H9 (cell line): ENCODE results near the gene EML5. TPM values are rescaled to one million over a fixed set of nuclear protein-coding genes. Genes with fewer than 3 reads are reported as not detected.

ENCODE experiments used
- DNase-seq: peaks from one replicate; pipeline ENCODE4 v3.0.0-alpha.2; 2017
- H2AFZ ChIP-seq: one replicate; pipeline ENCODE4 v1.6.1; 2013; ENCODE audit warnings: mild to moderate bottlenecking, low read length, control low read depth, moderate library complexity
- H2AK5ac ChIP-seq: 2 replicates; pipeline ENCODE4 v1.6.1; 2013; ENCODE audit warnings: low read length, control low read depth, mixed read lengths; ENCODE audit not compliant: insufficient read length
- H2BK120ac ChIP-seq: one replicate; pipeline ENCODE4 v1.6.1; 2013; ENCODE audit warnings: low read depth, mild to moderate bottlenecking, low read length, control low read depth, inconsistent platforms; ENCODE audit not compliant: poor library complexity, severe bottlenecking
- H2BK12ac ChIP-seq: 2 replicates; pipeline ENCODE4 v1.6.1; 2013; ENCODE audit warnings: low read length, control low read depth, mixed read lengths, low read depth; ENCODE audit not compliant: insufficient read length
- H2BK15ac ChIP-seq: 2 replicates; pipeline ENCODE4 v1.6.1; 2013; ENCODE audit warnings: low read depth, low read length, control low read depth
- H2BK20ac ChIP-seq: one replicate; pipeline ENCODE4 v1.6.1; 2013; ENCODE audit warnings: low read depth, mild to moderate bottlenecking, low read length, control low read depth, inconsistent platforms; ENCODE audit not compliant: poor library complexity, severe bottlenecking
- H2BK5ac ChIP-seq: 2 replicates; pipeline ENCODE4 v1.6.1; 2013; ENCODE audit warnings: low read length, control low read depth, mixed read lengths; ENCODE audit not compliant: insufficient read length
- H3K14ac ChIP-seq: 2 replicates; pipeline ENCODE4 v1.6.1; 2013; ENCODE audit warnings: low read length, control low read depth; ENCODE audit not compliant: insufficient read depth
- H3K18ac ChIP-seq: 2 replicates; pipeline ENCODE4 v1.6.1; 2013; ENCODE audit warnings: low read depth, mild to moderate bottlenecking, mixed read lengths, low read length, control low read depth; ENCODE audit not compliant: insufficient read length
- H3K23ac ChIP-seq: 2 replicates; pipeline ENCODE4 v1.6.1; 2013; ENCODE audit warnings: low read length, control low read depth, mixed read lengths, low read depth; ENCODE audit not compliant: insufficient read length
- H3K23me2 ChIP-seq: 2 replicates; pipeline ENCODE4 v1.6.1; 2013; ENCODE audit warnings: low read depth, mild to moderate bottlenecking, mixed read lengths, low read length, control low read depth; ENCODE audit not compliant: insufficient read length, poor library complexity, severe bottlenecking
- H3K27ac ChIP-seq: 2 replicates; pipeline ENCODE4 v1.5.1; 2013; ENCODE audit warnings: low read length, control low read depth, mixed read lengths, low read depth; ENCODE audit not compliant: insufficient read length
- H3K27me3 ChIP-seq: 2 replicates; pipeline ENCODE4 v1.6.1; 2013; ENCODE audit warnings: low read length, control low read depth, inconsistent platforms; ENCODE audit not compliant: insufficient read depth
- H3K4ac ChIP-seq: 2 replicates; pipeline ENCODE4 v1.6.1; 2013; ENCODE audit warnings: low read depth, mild to moderate bottlenecking, control low read depth, inconsistent platforms, low read length, moderate library complexity
- H3K4me1 ChIP-seq: 2 replicates; pipeline ENCODE4 v1.6.1; 2013; ENCODE audit warnings: low read length, control low read depth, inconsistent platforms; ENCODE audit not compliant: insufficient read depth
- H3K4me2 ChIP-seq: 2 replicates; pipeline ENCODE4 v1.6.1; 2013; ENCODE audit warnings: low read length, control low read depth, mixed read lengths; ENCODE audit not compliant: insufficient read length, insufficient read depth
- H3K56ac ChIP-seq: 2 replicates; pipeline ENCODE4 v1.6.1; 2013; ENCODE audit warnings: low read depth, mild to moderate bottlenecking, mixed read lengths, low read length, control low read depth; ENCODE audit not compliant: insufficient read length
- H3K79me1 ChIP-seq: 2 replicates; pipeline ENCODE4 v1.6.1; 2013; ENCODE audit warnings: low read depth, mild to moderate bottlenecking, moderate library complexity, low read length, control low read depth, inconsistent platforms; ENCODE audit not compliant: insufficient read depth, poor library complexity, severe bottlenecking
- H3K79me2 ChIP-seq: 2 replicates; pipeline ENCODE4 v1.6.1; 2013; ENCODE audit warnings: low read length, control low read depth, inconsistent platforms; ENCODE audit not compliant: insufficient read depth
- H3K9ac ChIP-seq: 2 replicates; pipeline ENCODE4 v1.6.1; 2013; ENCODE audit warnings: low read length, control low read depth, mixed read lengths; ENCODE audit not compliant: insufficient read length; ENCODE audit errors: extremely low read depth
- H3K9me3 ChIP-seq: one replicate; pipeline ENCODE4 v1.6.1; 2013; ENCODE audit warnings: low read depth, low read length, inconsistent platforms; ENCODE audit not compliant: control insufficient read depth
- H3T11ph ChIP-seq: one replicate; pipeline ENCODE4 v1.6.1; 2013; ENCODE audit warnings: mild to moderate bottlenecking, low read length, control low read depth, inconsistent platforms
- H4K20me1 ChIP-seq: one replicate; pipeline ENCODE4 v1.6.1; 2013; ENCODE audit not compliant: control insufficient read depth, insufficient read length, insufficient read depth
- H4K5ac ChIP-seq: 2 replicates; pipeline ENCODE4 v1.6.1; 2013; ENCODE audit warnings: low read depth, mild to moderate bottlenecking, mixed read lengths, low read length, control low read depth; ENCODE audit not compliant: insufficient read length
- H4K8ac ChIP-seq: replicated peaks from 2 replicates; pipeline ENCODE4 v1.6.1; 2013; ENCODE audit warnings: low read length, control low read depth, mixed read lengths, low read depth; ENCODE audit not compliant: insufficient read length
- H4K91ac ChIP-seq: 2 replicates; pipeline ENCODE4 v1.6.1; 2013; ENCODE audit warnings: low read depth, mild to moderate bottlenecking, moderate library complexity, mixed read lengths, low read length, control low read depth; ENCODE audit not compliant: insufficient read length
- H3K27ac Mint-ChIP-seq, 3 experiments: 2 replicates in 2 of 3; 3 replicates in 1 of 3; pipeline ENCODE4 v1.8.0; 2020 to 2021; ENCODE audit warnings: mixed read lengths in 3 of 3, mild to moderate bottlenecking in 1 of 3, moderate library complexity in 1 of 3
- H3K27me3 Mint-ChIP-seq: 2 replicates; pipeline ENCODE4 v1.8.0; 2021; ENCODE audit warnings: low read depth, mild to moderate bottlenecking, moderate library complexity, mixed read lengths
- H3K36me3 Mint-ChIP-seq, 3 experiments: 2 replicates in 2 of 3; 3 replicates in 1 of 3; pipeline ENCODE4 v1.8.0; 2020 to 2021; ENCODE audit warnings: low read depth in 3 of 3, mixed read lengths in 3 of 3; ENCODE audit not compliant: insufficient read depth in 1 of 3
- H3K4me1 Mint-ChIP-seq, 2 experiments: 2 replicates each; pipeline ENCODE4 v1.8.0; 2020; ENCODE audit warnings: mixed read lengths in 2 of 2
- H3K4me3 Mint-ChIP-seq, 2 experiments: 2 replicates in 1 of 2; 3 replicates in 1 of 2; pipeline ENCODE4 v1.8.0; 2020 to 2021; ENCODE audit warnings: mild to moderate bottlenecking in 2 of 2, mixed read lengths in 2 of 2, moderate library complexity in 1 of 2
- H3K9me3 Mint-ChIP-seq, 2 experiments: 2 replicates in 1 of 2; 3 replicates in 1 of 2; pipeline ENCODE4 v1.8.0; 2020; ENCODE audit warnings: mild to moderate bottlenecking in 2 of 2, mixed read lengths in 2 of 2, moderate library complexity in 1 of 2
- WGBS: extraction: QIAGEN DNeasy Blood & Tissue Kit; methylation state at CpG from one replicate; pipeline ENCODE4 v1.1.7; 2013; ENCODE audit warnings: missing lambda C conversion rate, low lambda C conversion rate, mixed read lengths; ENCODE audit not compliant: insufficient read length; ENCODE audit errors: extremely low coverage; 5-methylcytosine and 5-hydroxymethylcytosine counted together
- total RNA-seq: library from RNA; stranded (reverse); gene quantifications from 2 replicates; pipeline ENCODE4 v1.2.1, GENCODE V29; 2021
- TF ChIP-seq, protein P1 (sequence below): fragments of 200-600 bp; sonication (generic); conservative IDR thresholded peaks from 3 replicates; pipeline ENCODE4 v1.8.0; 2021; ENCODE audit warnings: antibody characterized with exemption, mild to moderate bottlenecking

EML5 gene
- total RNA-seq, 1 experiment from 2014 or later, result 0.81 TPM

DNA sequence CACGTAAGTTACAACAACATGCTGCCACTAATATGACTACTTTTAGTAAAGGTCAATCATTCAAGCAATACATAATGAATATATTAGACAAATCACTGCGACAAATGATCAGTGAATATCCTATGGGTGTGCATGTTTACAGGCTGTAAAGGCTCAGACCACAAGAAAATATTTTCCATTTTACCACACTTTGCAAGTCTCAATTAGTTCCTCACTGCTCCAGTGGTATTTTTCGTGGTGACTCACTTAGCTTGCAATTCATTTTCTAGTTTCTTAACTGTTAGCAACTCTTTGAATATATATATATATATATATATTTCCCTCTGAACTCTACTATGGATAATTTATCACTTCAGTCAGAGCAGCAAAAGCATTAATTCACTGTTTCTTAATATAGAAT lies 96.9 kb downstream of the EML5 start:
- Histone ChIP-seq H3K4me2 (no peak overlapping the region), H3K23ac (no peak overlapping the region), H4K5ac (no peak overlapping the region), H4K8ac (no peak overlapping the region), H2BK120ac (no peak overlapping the region), H2AFZ (no peak overlapping the region), H3K79me1 (no peaks in the 10 kb centered on the region), H3K79me2 (no peaks in the 10 kb centered on the region), H4K91ac (no peak overlapping the region), H2BK20ac (no peak overlapping the region), H3K4ac (no peak overlapping the region), H2BK12ac (no peak overlapping the region), H3K9me3 (no peaks in the 10 kb centered on the region), H3K27ac (no peak overlapping the region), H3K56ac (no peak overlapping the region), H3K9ac (no peak overlapping the region), H3K14ac (no peak overlapping the region), H2BK15ac (no peak overlapping the region), H4K20me1 (no peaks in the 10 kb centered on the region), H3K23me2 (no peaks in the 10 kb centered on the region), H3T11ph (no peak overlapping the region), H3K4me1 (no peaks in the 10 kb centered on the region), H2AK5ac (no peak overlapping the region), H2BK5ac (no peak overlapping the region), H3K18ac (no peak overlapping the region), H3K27me3 (no peaks in the 10 kb centered on the region)
- no peak for DNase-seq
- H3K27me3 Mint-ChIP-seq, result no peaks in the 10 kb centered on the region; the same call in none of the 2 replicates
- no peak overlapping the region for H3K27ac Mint-ChIP-seq
- H3K4me1 Mint-ChIP-seq, result no peaks in the 10 kb centered on the region
- no peak overlapping the region for H3K4me3 Mint-ChIP-seq
- no peaks in the 10 kb centered on the region for H3K36me3 Mint-ChIP-seq
- no peaks in the 10 kb centered on the region for H3K9me3 Mint-ChIP-seq
- TF ChIP-seq, protein P1, sequence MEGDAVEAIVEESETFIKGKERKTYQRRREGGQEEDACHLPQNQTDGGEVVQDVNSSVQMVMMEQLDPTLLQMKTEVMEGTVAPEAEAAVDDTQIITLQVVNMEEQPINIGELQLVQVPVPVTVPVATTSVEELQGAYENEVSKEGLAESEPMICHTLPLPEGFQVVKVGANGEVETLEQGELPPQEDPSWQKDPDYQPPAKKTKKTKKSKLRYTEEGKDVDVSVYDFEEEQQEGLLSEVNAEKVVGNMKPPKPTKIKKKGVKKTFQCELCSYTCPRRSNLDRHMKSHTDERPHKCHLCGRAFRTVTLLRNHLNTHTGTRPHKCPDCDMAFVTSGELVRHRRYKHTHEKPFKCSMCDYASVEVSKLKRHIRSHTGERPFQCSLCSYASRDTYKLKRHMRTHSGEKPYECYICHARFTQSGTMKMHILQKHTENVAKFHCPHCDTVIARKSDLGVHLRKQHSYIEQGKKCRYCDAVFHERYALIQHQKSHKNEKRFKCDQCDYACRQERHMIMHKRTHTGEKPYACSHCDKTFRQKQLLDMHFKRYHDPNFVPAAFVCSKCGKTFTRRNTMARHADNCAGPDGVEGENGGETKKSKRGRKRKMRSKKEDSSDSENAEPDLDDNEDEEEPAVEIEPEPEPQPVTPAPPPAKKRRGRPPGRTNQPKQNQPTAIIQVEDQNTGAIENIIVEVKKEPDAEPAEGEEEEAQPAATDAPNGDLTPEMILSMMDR, result no peak
- no CpG with 5 or more reads among the region's 3 CpGs for whole genome bisulfite sequencing
